GM21381 (cell line): ENCODE results near the gene ADGRA3.

Experiments used
- ATAC-seq: cut with Tn5 transposase; IDR thresholded peaks from one replicate; pipeline ENCODE4 v1.9.1; 2021; ENCODE audit warnings: mild to moderate bottlenecking, moderate library complexity; ENCODE audit not compliant: unreplicated experiment

ADGRA3 gene, protein sequence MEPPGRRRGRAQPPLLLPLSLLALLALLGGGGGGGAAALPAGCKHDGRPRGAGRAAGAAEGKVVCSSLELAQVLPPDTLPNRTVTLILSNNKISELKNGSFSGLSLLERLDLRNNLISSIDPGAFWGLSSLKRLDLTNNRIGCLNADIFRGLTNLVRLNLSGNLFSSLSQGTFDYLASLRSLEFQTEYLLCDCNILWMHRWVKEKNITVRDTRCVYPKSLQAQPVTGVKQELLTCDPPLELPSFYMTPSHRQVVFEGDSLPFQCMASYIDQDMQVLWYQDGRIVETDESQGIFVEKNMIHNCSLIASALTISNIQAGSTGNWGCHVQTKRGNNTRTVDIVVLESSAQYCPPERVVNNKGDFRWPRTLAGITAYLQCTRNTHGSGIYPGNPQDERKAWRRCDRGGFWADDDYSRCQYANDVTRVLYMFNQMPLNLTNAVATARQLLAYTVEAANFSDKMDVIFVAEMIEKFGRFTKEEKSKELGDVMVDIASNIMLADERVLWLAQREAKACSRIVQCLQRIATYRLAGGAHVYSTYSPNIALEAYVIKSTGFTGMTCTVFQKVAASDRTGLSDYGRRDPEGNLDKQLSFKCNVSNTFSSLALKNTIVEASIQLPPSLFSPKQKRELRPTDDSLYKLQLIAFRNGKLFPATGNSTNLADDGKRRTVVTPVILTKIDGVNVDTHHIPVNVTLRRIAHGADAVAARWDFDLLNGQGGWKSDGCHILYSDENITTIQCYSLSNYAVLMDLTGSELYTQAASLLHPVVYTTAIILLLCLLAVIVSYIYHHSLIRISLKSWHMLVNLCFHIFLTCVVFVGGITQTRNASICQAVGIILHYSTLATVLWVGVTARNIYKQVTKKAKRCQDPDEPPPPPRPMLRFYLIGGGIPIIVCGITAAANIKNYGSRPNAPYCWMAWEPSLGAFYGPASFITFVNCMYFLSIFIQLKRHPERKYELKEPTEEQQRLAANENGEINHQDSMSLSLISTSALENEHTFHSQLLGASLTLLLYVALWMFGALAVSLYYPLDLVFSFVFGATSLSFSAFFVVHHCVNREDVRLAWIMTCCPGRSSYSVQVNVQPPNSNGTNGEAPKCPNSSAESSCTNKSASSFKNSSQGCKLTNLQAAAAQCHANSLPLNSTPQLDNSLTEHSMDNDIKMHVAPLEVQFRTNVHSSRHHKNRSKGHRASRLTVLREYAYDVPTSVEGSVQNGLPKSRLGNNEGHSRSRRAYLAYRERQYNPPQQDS (N-terminal part only)

DNA sequence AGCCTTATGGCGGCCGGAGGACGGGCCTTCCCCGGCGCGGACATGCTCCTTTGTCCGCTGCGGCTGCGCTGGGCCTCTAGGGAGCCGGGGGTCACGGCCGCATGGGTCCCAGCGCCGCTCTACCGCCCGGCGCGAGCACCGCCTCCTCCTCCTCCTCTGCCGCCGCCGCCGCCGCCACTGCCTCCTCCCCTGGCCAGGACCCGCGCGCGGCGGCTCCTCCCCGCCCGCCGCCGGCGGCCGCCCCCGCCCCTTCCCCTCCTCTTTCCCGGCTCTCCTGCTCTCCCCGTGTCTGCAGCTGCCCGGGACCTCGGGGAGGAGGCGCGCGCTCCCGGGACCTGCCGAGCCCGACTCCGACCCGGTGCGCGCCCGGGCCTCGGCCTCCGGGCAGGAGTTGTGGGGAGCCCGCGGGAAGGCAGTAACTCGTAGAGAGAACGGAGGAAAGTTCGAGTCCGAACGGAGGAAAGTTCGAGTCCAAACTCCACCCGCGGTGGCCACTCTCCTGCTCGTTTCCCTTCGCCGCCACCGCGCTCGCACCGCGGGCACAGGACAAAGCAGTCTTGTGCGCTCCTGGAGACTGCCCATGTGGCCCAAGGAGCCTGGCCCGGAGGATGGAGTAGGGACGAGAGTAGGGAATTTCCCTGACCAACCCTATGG lies at the start of gene ADGRA3:
Gene ADGRA3 (minus strand): TSS at position 179 of the 654 bp plus-strand sequence. CDS start 282 bp downstream, outside the sequence.
- ATAC-seq, result no peak

DNA sequence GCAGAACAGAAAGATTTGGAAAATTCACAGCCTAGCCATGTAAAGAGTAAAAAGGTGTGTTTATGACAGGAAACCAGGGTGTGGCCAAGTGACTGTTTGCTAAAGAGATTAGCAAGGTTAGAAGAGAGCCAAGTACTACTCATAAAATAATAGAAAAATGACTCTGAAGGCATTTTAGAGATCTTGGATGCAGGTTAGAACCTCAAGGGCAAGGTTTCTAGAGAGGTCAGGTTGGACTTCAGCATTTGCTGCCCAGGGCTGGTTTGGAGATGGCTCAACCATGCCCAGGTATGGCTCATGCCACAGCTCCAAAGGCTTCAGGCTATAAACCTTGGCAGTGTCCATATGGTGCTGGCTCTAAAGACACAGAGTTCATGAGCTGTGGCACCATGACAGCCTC lies 40.6 kb upstream of the ADGRA3 start:
- no peak for ATAC-seq

DNA sequence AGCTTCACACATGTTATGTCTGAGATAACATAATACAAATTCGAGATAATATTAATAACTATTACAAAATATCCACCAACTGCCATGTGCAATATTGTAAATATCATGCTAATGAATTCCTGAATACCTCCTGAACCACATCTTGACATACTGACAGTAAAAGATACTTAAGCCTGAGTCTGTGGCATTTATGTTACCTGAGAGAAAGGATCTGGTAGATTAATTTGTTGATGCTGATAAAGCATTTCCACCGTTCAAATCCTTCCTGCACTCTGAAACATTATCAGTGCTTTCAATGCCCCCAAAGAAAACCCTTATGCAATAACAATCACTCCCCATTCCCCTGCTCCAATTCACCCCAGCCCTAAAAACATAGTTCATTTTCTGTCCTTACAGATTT lies 38.8 kb upstream of the ADGRA3 start:
- no peak for ATAC-seq

DNA sequence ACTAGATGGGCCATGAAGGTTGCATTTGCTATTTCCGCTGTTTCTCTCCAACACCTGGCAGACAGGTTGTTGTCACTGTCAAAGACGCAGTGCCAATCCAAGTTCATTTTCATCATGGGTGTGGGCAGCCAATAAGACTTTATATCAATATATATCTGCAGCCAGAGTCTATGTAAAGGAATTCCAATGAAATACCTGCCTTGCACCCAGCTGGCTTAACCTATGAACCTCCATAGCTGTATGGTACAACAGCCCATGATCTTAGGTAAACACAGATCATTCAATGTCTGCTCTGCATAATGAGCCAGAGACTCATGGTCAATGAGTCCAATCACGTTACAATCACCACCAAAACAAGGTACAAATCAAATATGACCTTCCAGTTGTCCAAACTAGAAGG lies 37.7 kb upstream of the ADGRA3 start:
- no peak for ATAC-seq

DNA sequence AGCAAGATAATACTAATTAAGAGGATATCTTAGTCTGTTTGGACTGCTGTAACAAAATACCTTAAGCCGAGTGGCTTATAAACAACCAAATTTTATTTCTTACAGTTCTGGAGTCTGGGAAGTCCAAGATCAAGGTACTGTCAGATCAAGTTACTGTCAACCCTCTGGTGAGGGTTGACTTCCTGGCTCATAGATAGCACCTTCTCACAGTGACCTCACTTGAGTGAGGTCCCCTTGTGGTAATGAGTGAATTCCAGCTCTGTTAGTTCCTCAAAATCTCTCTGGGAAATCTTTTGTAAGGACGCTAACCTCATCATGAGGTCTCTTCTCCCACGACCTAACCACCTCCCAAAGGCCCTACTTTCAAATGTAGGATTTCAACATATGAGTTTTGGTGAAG lies 36.9 kb upstream of the ADGRA3 start:
- no peak for ATAC-seq

- ATAC-seq, result no peak
Measured at GRCh38 chr4:22551550-22551949, 35.7 kb upstream of the ADGRA3 start.

GRCh38 chr4:22546299-22546698 lies 30.4 kb upstream of the ADGRA3 start:
- ATAC-seq, result no peak

DNA sequence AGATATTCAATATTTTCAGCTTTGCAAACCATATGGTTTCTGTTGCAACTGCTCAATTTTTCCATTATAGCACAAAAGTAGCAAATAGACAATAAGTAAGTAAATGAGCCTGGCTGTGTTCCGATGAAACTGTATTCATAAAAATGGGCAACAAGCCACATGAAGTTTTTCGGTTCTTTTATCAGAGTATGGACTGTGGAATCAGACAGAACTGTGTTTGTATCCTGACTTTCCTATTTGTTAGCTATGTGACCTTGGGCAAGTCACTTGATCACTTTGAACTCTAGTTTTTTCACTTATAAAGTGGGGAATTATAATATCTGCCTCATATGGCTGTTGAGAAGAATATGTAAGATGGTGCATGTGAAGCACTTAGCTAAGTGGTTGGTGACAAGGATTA lies 23.4 kb upstream of the ADGRA3 start:
- ATAC-seq, result no peak

DNA sequence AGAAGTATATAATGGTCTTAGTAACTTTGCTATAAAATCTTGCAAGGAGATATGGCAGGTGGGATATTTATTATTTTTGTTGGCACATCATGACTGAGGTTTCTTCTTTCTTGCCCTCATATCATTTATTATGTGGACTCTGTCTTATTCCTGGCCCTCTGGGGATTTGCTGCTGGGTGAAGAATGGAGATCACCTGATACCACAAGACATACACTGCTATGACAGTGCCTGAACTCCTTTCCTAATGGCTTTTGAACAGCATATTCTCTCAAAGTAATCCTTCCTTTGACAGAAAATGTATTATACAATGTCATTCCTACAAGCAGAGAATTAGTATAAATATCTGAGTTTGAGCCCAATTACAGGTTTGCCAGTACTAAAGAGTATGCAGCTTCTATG lies 22.0 kb upstream of the ADGRA3 start:
- no peak for ATAC-seq

DNA sequence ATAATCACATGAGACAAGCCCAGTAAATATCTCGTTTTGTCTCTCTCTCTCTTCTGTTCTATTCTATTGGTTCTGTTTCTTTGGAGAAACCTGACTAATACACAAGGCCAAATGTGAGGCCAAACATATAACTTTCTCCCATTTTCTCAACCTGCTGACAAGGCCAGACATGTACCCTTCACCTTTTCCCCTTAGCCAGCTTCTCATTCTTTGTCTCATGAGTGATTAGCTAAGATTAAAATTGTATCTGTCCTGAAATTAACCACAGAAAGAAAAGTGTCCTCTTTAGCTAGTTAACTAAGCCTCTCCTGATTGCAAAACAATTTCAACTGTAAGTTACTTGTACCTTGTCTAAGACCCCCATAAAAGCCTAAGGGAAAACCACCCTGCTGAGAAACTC lies 18.5 kb upstream of the ADGRA3 start:
- ATAC-seq, result no peak

DNA sequence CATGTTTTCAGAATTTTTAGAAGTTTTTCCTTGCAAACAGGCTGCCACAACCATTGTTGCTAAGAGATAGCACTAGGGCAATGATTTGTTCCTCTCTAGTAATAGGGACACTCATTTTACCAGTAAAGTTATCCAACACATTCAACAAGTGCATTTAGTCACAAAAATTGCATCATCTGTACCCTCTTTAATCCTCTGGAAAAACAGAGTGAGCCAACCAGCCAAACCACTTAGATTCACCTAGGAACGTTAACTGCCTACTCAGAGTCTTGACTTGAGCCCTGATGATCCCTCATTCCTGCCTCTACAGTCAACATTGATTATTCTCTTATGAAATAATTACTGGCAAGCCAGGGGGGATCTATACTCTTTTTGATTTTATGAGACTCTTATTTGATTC lies 17.0 kb upstream of the ADGRA3 start:
- no peak for ATAC-seq

DNA sequence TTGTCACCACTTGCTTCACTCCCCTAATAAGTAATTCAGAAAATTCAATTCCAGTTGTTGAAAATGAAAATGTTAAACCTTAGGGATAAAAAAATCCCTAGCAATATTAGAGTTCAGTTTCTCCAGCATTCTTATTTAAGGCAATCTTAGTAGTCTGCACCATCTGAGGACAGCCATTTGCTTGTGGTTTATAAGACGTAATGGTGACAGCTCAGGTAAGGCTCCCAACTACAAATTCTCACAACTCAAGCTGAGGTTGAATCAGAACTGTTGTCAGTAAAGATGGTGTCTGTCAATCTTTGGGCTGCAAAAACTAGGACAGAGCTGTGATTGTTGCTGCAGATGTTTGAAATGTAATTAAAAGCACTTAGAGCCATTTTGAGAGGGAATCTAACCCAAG lies 16.3 kb upstream of the ADGRA3 start:
- no peak for ATAC-seq

- ATAC-seq, result no peak
Measured at GRCh38 chr4:22531311-22532019, 15.6 kb upstream of the ADGRA3 start.

DNA sequence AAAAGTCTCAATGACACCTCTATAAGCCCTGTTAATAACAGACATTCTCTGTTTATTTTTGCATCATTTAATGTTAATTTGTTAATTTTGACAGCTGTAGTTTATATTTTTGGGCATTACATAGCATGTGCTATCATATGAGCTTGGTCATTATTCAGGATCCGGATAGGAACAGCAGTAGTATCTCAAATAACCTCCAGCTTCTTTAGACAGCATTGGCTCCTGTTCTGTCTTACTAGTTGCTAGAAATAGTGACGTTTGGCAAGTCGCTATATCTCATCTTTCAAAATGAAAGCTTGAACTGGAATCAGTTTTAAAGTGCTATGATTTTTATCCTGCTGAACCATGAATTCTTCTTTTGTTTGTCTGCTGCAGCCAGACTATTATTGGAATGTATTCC lies 9.0 kb upstream of the ADGRA3 start:
- no peak for ATAC-seq

DNA sequence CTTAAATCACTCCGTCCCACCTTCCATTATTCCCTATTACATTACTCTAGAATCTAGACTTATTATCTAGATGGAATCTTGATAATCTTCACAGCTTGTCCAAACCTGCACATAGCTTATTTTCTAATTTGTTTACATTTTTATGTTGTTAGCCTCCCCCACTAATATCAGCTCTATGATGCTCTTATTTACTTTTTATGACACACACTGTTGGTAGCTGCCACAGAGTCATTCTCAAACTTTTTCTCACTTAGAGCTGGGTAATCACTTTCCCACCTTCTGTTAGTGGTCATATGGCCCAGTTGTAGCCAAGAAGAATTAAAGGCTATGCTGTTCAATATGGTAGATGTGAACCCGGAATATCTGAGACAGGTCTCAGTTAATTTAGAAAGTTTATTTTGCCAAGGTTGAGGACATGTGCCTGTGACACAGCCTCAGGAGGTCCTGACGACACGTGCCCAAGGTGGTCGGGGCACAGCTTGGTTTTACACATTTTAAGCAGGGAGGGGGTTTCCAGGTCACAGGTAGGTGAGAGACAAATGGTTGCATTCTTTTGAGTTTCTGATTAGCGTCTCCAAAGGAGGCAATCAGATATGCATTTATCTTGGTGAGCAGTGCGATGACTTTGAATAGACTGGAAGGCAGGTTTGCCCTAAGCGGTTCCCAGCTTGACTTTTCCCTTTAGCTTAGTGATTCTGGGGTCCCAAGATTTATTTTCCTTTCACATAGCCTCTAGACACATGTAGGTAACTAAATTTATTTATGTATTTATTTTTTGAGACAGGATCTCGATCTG lies 7.0 kb upstream of the ADGRA3 start:
- ATAC-seq, result no peak

GRCh38 chr4:22522206-22522605 lies 6.3 kb upstream of the ADGRA3 start:
- ATAC-seq, result no peak

DNA sequence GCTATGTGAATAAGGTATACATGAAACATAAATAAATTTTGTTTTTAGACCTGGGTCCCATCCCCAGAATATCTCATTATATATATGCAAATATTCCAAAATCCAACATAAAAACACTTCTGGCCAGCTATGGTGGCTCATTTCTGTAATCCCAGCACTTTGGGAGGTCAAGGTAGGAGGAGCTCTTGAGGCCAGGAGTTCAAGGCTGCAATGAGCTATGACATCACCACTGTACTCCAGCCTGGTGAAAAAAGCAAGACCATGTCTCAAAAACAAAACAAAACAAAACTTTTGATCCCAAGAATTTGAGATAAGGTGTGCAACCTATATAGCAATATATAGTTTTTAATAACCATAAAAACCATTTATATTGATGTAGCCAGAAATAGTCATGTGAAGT lies 5.4 kb upstream of the ADGRA3 start:
- ATAC-seq, result no peak

DNA sequence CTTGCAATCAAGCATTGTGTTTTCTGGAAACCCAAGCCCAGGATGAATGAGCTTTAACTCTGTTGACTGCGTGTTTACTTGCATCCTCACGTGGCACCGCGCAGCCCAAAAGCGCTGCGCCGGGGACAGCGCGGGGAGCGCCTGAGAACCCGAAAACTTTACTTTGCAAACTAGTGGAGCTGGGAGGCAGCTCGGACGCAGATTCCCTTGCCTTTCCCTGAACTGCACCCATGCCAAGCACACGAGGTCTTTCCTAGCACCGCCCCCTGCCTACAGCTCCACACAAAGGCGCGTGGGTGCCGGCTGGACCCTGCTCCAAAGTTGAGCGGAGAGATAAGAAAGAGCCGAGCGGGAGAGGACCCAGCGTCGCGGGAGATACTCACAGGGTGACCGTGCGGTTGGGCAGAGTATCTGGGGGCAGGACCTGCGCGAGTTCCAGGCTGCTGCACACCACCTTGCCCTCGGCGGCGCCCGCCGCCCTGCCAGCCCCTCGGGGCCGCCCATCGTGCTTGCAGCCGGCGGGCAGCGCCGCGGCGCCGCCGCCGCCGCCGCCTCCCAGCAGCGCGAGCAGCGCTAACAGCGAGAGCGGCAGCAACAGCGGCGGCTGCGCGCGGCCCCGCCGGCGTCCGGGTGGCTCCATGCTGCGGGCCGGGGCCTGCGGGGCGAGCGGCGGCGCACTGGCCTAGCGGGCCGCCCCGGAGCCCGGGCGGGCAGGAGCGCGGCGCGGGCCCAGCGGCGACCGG lies 550 bp downstream of the ADGRA3 start:
- ATAC-seq, result no peak

- ATAC-seq, result no peak
Measured at GRCh38 chr4:22514481-22514880, 1.4 kb downstream of the ADGRA3 start.
